ENCODE results near the gene MT2A.

The MT2A gene

GRCh38 chr16:56600398-56600999, 7.9 kb upstream of the MT2A start:
- DNase-seq (ENCODE audit: low read depth) = peak; percentile 51
- no peak overlapping the region for H3K4me3 ChIP-seq (ENCODE audit: low read depth, low read length)

GRCh38 chr16:56601325-56601724, 7.1 kb upstream of the MT2A start:
- no peak for TF ChIP-seq CTCF (IDR thresholded peaks at IDR 0.05; ENCODE audit: insufficient read depth, low read depth, low read length, missing control alignments)
- no peak for DNase-seq (ENCODE audit: low read depth)
- H3K4me3 ChIP-seq (ENCODE audit: low read depth, low read length) = no peak overlapping the region

More at GRCh38 chr16:56600398-56600999, 7.9 kb upstream of the MT2A start:
- TF ChIP-seq CTCF (IDR thresholded peaks at IDR 0.05; ENCODE audit: insufficient read depth, low read depth, low read length, missing control alignments) = peak; percentile 61

GRCh38 chr16:56603589-56603988, 4.8 kb upstream of the MT2A start:
- H3K4me3 ChIP-seq (ENCODE audit: low read depth, low read length) = no peak overlapping the region
- TF ChIP-seq CTCF (IDR thresholded peaks at IDR 0.05; ENCODE audit: insufficient read depth, low read depth, low read length, missing control alignments) = peak; percentile 6
- DNase-seq (ENCODE audit: low read depth) = peak; percentile 25

GRCh38 chr16:56604966-56605365, 3.4 kb upstream of the MT2A start:
- no peak for DNase-seq (ENCODE audit: low read depth)
- no peak overlapping the region for H3K4me3 ChIP-seq (ENCODE audit: low read depth, low read length)
- no peak for TF ChIP-seq CTCF (IDR thresholded peaks at IDR 0.05; ENCODE audit: insufficient read depth, low read depth, low read length, missing control alignments)

- no peak for DNase-seq (ENCODE audit: low read depth)
- H3K4me3 ChIP-seq (ENCODE audit: low read depth, low read length) = no peak overlapping the region
- no peak for TF ChIP-seq CTCF (IDR thresholded peaks at IDR 0.05; ENCODE audit: insufficient read depth, low read depth, low read length, missing control alignments)
These were observed 2.9 kb upstream of the MT2A start for GRCh38 chr16:56605475-56605874.

GRCh38 chr16:56606071-56606475, 2.3 kb upstream of the MT2A start:
- H3K4me3 ChIP-seq (ENCODE audit: low read depth, low read length) = no peak overlapping the region
- DNase-seq (ENCODE audit: low read depth) = no peak
- TF ChIP-seq CTCF (IDR thresholded peaks at IDR 0.05; ENCODE audit: insufficient read depth, low read depth, low read length, missing control alignments) = no peak

- no peak for TF ChIP-seq CTCF (IDR thresholded peaks at IDR 0.05; ENCODE audit: insufficient read depth, low read depth, low read length, missing control alignments)
- no peak overlapping the region for H3K4me3 ChIP-seq (ENCODE audit: low read depth, low read length)
- DNase-seq (ENCODE audit: low read depth) = no peak
These were observed 1.8 kb upstream of the MT2A start for GRCh38 chr16:56606476-56607108.
